ENCODE data around the gene FBXO28.

GRCh38 chr1:224064150-224064549, 49.8 kb upstream of the FBXO28 start:
- TF ChIP-seq, protein P1, sequence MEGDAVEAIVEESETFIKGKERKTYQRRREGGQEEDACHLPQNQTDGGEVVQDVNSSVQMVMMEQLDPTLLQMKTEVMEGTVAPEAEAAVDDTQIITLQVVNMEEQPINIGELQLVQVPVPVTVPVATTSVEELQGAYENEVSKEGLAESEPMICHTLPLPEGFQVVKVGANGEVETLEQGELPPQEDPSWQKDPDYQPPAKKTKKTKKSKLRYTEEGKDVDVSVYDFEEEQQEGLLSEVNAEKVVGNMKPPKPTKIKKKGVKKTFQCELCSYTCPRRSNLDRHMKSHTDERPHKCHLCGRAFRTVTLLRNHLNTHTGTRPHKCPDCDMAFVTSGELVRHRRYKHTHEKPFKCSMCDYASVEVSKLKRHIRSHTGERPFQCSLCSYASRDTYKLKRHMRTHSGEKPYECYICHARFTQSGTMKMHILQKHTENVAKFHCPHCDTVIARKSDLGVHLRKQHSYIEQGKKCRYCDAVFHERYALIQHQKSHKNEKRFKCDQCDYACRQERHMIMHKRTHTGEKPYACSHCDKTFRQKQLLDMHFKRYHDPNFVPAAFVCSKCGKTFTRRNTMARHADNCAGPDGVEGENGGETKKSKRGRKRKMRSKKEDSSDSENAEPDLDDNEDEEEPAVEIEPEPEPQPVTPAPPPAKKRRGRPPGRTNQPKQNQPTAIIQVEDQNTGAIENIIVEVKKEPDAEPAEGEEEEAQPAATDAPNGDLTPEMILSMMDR (IDR thresholded peaks at IDR 0.05), result no peak
- TF ChIP-seq POLR2A (IDR thresholded peaks at IDR 0.05), result no peak

Data from transverse colon (tissue), 3 donors.